ENCODE data around the gene HSPA9.

Gene HSPA9

DNA sequence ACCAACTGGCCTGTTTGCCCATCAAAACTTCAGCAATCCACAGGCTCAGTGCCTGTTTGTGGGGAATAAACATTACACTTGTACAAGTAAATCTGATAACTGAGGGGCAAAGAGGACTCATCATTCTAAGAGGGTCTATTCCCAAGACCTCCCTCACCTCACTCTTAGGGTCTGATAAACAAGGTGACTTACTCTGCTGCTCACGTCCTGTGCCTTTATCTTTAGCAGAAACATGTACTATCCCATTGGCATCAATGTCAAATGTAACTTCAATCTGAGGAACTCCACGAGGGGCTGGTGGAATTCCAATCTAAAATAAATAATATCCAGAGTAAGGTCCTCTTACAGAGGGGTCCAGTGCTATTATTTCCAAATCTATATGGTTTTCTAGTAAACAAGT lies 17.5 kb downstream of the HSPA9 start:
- H2AFZ ChIP-seq (ENCODE audit: low read depth), result no peak overlapping the region
- H4K20me1 ChIP-seq (ENCODE audit: insufficient read depth), result peaks cover 12% of the 10 kb centered on the region; the same call in 1 of the 2 replicates
- no peaks in the 10 kb centered on the region for H3K27me3 ChIP-seq (ENCODE audit: insufficient read depth, low read depth)
- 0 out of 2 replicates have a peak overlapping the region, but pooled peaks have one; percentile 9 for H3K27ac ChIP-seq
- H3K79me2 ChIP-seq (ENCODE audit: insufficient read depth, low read depth), result peaks cover 23% of the 10 kb centered on the region; the same call in 1 of the 2 replicates
- H3K4me1 ChIP-seq (ENCODE audit: low read depth, poor library complexity, severe bottlenecking), result no peaks in the 10 kb centered on the region
- no peak overlapping the region for H3K4me2 ChIP-seq
- H3K4me3 ChIP-seq (IDR thresholded peaks at IDR 0.05; ENCODE audit: insufficient read depth, low read depth, low read length), result no peak overlapping the region
- no peak overlapping the region for H3K9ac ChIP-seq
- TF ChIP-seq, protein P1, sequence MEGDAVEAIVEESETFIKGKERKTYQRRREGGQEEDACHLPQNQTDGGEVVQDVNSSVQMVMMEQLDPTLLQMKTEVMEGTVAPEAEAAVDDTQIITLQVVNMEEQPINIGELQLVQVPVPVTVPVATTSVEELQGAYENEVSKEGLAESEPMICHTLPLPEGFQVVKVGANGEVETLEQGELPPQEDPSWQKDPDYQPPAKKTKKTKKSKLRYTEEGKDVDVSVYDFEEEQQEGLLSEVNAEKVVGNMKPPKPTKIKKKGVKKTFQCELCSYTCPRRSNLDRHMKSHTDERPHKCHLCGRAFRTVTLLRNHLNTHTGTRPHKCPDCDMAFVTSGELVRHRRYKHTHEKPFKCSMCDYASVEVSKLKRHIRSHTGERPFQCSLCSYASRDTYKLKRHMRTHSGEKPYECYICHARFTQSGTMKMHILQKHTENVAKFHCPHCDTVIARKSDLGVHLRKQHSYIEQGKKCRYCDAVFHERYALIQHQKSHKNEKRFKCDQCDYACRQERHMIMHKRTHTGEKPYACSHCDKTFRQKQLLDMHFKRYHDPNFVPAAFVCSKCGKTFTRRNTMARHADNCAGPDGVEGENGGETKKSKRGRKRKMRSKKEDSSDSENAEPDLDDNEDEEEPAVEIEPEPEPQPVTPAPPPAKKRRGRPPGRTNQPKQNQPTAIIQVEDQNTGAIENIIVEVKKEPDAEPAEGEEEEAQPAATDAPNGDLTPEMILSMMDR (conservative IDR thresholded peaks at IDR 0.05; ENCODE audit: low read depth, low read length), result no peak
- H3K36me3 ChIP-seq (ENCODE audit: insufficient read depth), result peaks cover 23% of the 10 kb centered on the region

- no peak overlapping the region for H3K27ac ChIP-seq
- no peak overlapping the region for H2AFZ ChIP-seq (ENCODE audit: low read depth)
- H3K79me2 ChIP-seq (ENCODE audit: insufficient read depth, low read depth), result no peaks in the 10 kb centered on the region; the same call in 1 of the 2 replicates
- H3K4me1 ChIP-seq (ENCODE audit: low read depth, poor library complexity, severe bottlenecking), result no peaks in the 10 kb centered on the region
- 0 out of 2 replicates have a peak, but pooled peaks cover 4% of the 10 kb centered on the region for H4K20me1 ChIP-seq (ENCODE audit: insufficient read depth)
- no peaks in the 10 kb centered on the region for H3K27me3 ChIP-seq (ENCODE audit: insufficient read depth, low read depth)
- TF ChIP-seq, protein P1 (conservative IDR thresholded peaks at IDR 0.05; ENCODE audit: low read depth, low read length), result no peak
- H3K36me3 ChIP-seq (ENCODE audit: insufficient read depth), result peaks cover 13% of the 10 kb centered on the region
- no peak overlapping the region for H3K4me2 ChIP-seq
- no peak overlapping the region for H3K4me3 ChIP-seq (IDR thresholded peaks at IDR 0.05; ENCODE audit: insufficient read depth, low read depth, low read length)
- no peak overlapping the region for H3K9ac ChIP-seq
Observed at GRCh38 chr5:138554143-138554542, 21.1 kb downstream of the HSPA9 start.

- H3K79me2 ChIP-seq (ENCODE audit: insufficient read depth, low read depth), result peaks cover 3% of the 10 kb centered on the region; the same call in 1 of the 2 replicates
- H3K4me3 ChIP-seq (IDR thresholded peaks at IDR 0.05; ENCODE audit: insufficient read depth, low read depth, low read length), result no peak overlapping the region
- H3K9ac ChIP-seq, result no peak overlapping the region
- H3K4me2 ChIP-seq, result no peak overlapping the region
- TF ChIP-seq, protein P1 (conservative IDR thresholded peaks at IDR 0.05; ENCODE audit: low read depth, low read length), result no peak
- H3K27ac ChIP-seq, result no peak overlapping the region
- H3K36me3 ChIP-seq (ENCODE audit: insufficient read depth), result peaks cover 12% of the 10 kb centered on the region
- no peaks in the 10 kb centered on the region for H3K27me3 ChIP-seq (ENCODE audit: insufficient read depth, low read depth)
- no peaks in the 10 kb centered on the region for H3K4me1 ChIP-seq (ENCODE audit: low read depth, poor library complexity, severe bottlenecking)
- no peak overlapping the region for H2AFZ ChIP-seq (ENCODE audit: low read depth)
- H4K20me1 ChIP-seq (ENCODE audit: insufficient read depth), result 0 out of 2 replicates have a peak, but pooled peaks cover 4% of the 10 kb centered on the region
Observed at GRCh38 chr5:138553437-138554095, 21.6 kb downstream of the HSPA9 start.

DNA sequence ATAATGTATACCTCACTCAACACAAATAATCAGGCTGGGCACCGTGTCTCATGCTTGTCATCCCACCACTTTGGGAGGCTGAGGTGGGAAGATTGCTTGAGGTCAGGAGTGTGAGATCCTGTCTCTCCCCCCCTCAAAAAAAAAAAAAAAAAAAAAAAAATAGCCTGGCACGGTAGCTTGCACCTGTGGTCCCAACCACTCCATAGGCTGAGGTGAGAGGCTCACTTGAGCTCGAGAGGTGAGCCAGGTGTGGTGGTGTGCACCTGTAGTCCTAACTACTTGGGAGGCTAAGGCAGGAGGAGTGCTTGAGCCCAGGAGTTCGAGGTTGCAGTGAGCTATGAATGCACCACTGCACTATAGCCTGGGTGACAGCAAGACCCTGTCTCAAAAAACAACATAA lies 22.5 kb downstream of the HSPA9 start:
- H3K27ac ChIP-seq, result no peak overlapping the region
- no peak overlapping the region for H3K4me3 ChIP-seq (IDR thresholded peaks at IDR 0.05; ENCODE audit: insufficient read depth, low read depth, low read length)
- H3K27me3 ChIP-seq (ENCODE audit: insufficient read depth, low read depth), result no peaks in the 10 kb centered on the region
- H3K4me1 ChIP-seq (ENCODE audit: low read depth, poor library complexity, severe bottlenecking), result no peaks in the 10 kb centered on the region
- peaks cover 6% of the 10 kb centered on the region; the same call in 1 of the 2 replicates for H3K36me3 ChIP-seq (ENCODE audit: insufficient read depth)
- H4K20me1 ChIP-seq (ENCODE audit: insufficient read depth), result no peaks in the 10 kb centered on the region
- H3K79me2 ChIP-seq (ENCODE audit: insufficient read depth, low read depth), result peaks cover 6% of the 10 kb centered on the region; the same call in 1 of the 2 replicates
- no peak overlapping the region for H3K9ac ChIP-seq
- TF ChIP-seq, protein P1 (conservative IDR thresholded peaks at IDR 0.05; ENCODE audit: low read depth, low read length), result no peak
- H3K4me2 ChIP-seq, result no peak overlapping the region
- H2AFZ ChIP-seq (ENCODE audit: low read depth), result no peak overlapping the region
